Germinal center (tissue), 1 donor: ENCODE measurements around the gene BDH1.

ENCODE experiments used
- DNase-seq: peaks from one replicate; pipeline ENCODE4 v3.0.0; 2012; ENCODE audit warnings: mixed read lengths, low spot score

The BDH1 gene

GRCh38 chr3:197547306-197548011 lies 8.3 kb downstream of the BDH1 start:
- DNase-seq = no peak

- DNase-seq = no peak
Observed at GRCh38 chr3:197546307-197547085, 9.3 kb downstream of the BDH1 start.

DNA sequence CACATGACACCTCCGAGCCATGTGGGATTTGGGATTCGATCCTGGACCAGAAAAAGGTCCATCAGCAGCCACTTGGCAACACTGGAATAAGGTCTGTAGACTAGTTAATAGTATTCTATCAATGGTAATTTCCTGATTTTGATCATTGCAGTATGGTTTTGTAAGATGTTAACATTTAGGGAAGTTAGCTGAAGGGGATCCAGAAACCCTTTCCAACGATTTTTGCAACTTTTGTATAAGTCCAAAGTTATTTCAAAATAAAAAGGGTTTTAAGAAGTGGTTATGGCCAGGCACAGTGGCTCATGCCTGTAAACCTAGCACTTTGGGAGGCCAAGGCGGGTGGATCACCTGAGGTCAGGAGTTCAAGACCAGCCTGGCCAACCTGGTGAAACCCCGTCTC lies 10.2 kb downstream of the BDH1 start:
- DNase-seq = no peak

DNA sequence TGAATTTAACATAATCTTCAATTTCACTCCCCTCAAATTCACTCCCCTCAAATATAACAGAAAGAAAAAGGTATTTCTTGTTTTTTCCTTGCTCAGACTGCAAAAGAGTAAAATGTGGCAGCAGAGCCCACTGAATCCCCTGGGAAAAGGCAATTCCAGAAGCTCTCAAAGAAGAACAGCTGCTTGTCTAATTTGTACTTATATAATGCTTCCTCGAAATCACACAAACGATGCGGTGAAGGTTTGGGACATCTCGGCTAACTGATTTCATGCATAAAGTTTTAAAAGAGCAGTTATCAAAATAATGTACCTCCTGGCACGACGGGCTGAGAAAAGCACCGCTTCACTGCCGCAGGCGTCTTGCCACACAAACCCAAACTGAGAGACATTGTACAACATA lies 10.7 kb downstream of the BDH1 start:
- DNase-seq = no peak

DNA sequence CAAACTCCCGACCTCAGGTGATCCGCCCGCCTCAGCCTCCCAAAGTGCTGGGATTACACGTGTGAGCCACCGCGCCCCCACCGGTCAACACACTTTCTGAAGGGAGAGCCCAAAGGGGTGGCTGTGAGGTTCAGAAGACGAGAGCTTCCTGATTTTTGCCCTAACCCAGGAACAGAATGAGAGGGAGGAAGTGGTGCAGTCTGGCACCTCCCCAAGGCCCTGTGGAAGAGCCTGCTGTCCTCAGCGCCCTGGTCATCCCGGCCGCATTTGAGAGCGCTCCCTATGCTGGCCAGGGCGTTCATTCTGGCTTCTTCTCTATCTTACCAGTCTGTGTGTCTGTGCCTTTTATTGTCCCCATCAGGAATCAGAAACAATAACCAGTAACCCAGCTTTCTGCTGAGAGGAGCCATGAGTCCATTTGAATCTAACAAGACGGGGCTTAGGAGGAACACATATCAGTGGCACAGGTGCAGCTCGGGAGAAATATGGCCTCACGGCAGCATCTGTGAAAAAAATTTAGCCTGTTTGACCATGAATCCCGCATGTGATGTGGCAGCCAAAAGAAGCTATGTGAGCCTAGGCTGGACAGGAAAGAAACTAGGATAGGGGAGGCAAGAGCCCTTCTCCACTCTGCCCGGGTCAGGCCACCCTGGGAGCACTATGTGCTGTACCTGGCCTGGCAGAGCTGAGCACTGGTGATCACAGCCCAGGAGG lies 12.9 kb downstream of the BDH1 start:
- DNase-seq = no peak

GRCh38 chr3:197541756-197542539 lies 13.8 kb downstream of the BDH1 start:
- no peak for DNase-seq

DNA sequence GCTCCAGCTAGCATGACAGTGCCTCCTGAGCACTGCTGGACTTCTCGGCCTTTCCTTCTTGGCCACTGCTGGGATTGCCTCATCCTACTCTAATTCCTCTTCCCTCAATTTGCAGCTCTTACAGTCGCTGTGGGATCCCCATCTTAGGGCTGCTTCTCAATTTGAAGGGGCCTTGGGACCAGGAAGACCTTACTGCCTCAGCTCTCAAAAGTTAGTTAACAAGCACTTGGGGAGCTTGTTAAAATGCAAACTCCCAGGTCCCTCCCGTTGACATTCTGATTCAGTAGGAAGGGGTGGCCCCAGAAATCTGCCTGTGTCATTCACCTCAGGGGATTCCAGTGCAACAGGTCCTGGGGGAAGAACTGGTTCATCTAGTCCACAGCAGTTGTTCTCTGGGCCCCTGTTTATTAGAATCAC lies 14.8 kb downstream of the BDH1 start:
- DNase-seq = no peak

DNA sequence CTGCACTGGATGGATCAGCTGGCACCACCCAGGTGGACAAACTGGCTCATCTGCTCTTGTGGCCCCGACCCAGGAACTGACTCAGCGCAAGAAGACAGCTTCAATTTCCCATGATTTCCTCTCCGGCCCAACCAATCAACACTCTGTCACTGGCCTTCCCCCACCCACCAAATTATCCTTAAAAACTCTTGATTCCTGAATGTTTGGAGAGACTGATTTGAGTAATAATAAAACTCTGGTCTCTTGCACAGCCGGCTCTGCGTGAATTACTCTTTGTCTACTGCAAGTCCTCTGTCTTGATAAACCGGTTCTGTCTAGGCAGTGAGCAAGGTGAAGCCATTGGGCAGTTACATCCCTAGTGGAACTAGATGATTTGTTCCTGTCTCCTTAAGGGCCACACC lies 16.1 kb downstream of the BDH1 start:
- DNase-seq = no peak

DNA sequence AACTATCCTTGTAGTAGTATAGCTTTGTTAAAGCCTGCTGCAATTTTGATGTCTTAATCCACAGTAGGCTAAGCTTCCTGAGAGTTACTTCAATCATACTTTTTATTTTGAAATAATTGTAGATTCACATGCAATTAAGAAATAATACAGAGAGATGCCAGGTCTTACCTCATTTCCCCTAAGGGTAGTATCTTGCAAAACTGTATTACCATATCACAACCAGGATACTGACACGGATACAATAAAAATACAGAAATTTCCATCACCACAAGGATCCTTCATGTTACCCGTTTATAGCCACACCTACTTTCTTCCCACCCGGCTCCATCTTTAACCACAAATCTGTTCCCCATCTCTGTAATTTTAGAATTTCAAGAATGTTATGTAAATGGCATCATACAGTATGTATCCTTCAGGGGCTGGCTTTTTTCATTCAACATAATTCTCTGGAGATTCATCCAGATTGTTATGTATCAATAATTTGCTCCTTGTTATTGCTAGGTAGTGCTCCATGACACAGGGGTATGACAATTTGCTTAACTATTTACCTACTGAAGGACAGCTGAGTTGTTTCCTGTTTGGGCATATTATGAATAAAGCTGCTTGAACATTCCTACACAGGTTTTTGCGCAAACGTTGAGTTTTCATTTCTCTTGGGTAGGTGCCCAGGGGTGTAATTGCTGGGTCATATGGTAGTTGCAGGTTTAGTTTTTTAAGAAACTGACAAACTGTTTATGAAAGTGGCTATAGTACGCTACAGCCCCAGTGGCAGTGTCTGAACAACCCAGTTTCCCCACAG lies 21.6 kb downstream of the BDH1 start:
- no peak for DNase-seq

DNA sequence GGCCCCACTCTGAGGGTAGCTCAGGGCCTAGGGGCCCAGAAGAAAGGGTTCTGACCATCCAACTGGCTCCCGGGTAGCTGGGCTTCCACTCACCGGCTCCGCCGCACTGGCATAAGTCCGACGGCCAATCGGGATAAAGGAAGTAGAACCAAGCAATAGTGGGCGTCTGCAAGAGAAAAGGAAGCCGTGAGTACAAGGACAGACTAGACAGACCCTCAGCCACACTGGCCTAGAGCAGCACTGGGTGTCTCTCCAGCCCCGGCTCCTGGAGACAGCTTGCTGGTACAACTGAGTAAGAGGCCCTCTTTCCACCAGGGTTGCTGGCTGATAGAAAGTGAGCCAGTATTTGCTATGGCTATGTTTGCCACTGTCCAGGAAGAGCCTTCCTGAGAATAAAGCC lies 22.4 kb downstream of the BDH1 start:
- no peak for DNase-seq

DNA sequence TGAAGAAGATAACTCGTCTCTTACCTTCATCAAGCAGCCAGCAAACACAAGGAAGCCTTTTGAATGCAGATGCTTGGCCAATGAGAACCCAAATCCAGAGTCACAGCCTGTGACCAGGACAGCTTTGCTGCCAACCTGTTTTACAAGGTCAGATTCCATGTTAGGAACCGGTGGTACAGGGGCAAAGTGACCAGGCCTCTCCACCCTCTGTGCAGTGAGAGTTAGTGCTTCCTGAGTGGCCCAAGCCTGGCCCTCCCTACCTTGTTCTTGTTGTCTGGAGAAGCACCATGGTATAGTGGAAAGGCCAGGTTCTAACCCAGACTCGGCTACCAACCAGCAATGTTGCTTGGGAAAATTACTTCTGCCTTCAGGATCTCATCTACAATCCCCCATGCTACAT lies 23.4 kb downstream of the BDH1 start:
- DNase-seq = no peak

GRCh38 chr3:197528190-197528589 lies 27.6 kb downstream of the BDH1 start:
- DNase-seq = no peak

DNA sequence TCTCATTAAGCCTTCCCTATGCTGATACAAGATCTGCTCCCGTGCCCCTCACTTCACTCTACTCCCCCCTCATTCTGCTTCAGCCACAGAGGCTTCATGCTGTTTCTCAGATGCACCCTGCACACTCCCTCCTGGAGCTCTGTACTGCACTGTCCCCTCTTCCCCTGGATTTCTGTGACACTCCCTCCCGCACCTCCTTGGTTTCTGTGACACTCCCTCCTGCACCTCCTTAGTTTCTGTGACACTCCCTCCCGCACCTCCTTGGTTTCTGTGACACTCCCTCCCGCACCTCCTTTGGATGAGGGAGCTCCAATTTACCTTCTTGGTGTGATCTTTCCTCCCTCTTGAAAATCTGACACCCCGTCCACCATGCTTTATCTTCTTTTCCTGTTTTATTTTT lies 28.2 kb downstream of the BDH1 start:
- DNase-seq = no peak

DNA sequence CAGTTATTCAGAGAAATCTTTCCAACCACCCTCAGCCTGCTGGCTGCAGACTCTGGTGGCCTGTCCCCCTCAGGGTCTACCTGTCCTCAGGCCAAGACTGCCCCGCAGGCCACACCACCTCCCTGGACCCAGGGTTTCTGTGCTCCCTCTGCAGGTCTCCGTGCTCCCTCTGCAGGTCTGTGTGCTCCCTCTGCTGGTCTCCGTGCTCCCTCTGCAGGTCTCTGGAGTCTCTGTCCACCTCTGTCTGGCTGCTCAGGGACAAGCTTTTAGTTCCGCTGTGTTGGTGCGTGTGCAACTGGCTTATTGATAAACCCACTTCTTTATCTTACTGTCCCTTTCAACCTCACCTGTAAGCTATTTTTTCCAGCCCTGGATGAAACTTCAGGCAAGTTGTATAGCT lies 30.1 kb downstream of the BDH1 start:
- DNase-seq = no peak

GRCh38 chr3:197524128-197524527 lies 31.6 kb downstream of the BDH1 start:
- DNase-seq = no peak

DNA sequence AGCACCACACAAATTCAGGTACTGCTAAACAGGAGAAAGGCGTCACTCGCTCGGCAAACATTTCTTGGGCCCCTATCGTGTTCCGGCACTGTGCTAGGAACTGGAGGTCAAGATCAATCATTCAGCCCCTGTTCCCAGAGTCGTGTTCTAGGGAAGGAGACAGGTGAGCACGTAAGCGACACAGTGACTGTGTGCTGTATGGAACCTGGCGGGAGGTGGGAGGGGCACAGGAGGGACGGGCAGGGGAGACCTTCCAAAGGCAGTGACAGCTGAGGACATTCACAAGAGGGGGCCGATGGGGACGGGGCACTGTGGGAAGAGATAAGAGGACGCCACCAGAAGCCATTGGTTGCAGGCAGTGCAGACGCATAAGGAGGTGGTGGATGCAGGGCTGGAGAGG lies 32.2 kb downstream of the BDH1 start:
- DNase-seq = no peak

GRCh38 chr3:197522881-197523441 lies 32.8 kb downstream of the BDH1 start:
- no peak for DNase-seq

GRCh38 chr3:197522183-197522715 lies 33.5 kb downstream of the BDH1 start:
- DNase-seq = no peak

DNA sequence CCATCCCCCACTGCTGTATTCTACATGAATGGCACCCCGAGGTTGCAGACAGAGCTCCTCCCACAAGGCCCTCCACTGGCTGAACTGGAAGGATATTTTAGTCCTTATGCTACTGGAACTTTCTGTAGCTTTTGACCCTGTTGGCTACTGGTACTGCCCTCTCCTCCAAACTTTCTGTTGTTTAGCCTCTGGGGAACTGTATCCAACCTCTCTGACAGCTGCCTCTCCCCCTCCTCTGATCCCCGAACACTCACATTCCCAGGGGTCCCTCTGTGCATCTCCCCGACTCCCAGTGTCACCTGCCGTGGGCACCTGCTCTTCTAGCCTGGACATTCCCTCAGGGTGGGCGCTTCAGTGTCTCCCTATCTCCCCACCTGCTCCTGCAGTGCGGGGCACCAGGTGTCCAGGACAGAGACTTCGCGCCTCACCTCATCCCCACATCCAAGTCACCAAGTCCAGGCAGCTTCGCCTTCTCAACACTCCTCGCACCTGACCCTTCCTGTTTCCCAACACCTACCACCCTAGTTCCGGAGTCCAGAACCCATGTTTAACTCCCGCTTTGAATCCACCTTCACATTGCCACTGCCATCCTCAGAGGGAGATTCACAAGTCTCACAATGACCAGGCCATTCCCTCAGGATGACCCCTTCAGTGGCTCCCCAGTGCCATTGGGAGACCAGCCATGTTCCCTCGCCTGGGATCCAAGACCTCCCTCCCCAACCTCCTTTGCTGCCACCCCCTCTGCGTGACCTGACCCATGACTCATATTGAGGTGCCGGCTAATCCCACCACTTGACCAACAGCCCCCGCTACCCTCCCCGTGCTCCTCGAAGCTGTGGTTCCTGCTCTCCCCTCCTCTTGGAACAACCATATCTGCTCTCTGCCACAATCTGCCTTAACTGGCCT lies 34.2 kb downstream of the BDH1 start:
- no peak for DNase-seq
